ENCODE measurements around the gene PLD5.

DNA sequence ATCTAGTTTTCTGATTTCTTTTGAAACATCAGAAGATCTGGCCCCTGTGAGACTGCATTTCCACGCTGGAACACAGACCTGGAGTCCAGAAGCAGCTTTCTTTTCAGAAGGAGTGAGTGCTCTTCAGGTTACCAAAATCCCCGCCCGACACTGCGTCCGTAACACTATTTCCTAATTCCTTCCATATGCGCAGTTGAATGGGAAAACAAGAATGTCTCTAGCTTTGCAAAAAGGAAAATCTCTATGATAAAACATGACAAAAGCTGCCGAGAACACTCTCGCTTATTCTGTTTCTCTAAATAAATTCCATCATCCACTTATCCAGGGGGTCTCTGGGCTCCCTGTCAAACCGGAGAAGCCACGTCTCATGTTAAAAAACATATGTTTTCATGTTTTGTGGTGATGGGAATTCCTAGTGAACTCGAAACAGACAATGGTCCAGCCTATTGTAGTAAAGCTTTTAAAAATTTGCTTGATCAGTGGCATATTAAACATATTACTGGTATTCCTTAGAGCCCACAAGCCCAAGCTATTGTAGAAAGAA lies 67.7 kb downstream of the PLD5 start:
- TF ChIP-seq, protein P1, sequence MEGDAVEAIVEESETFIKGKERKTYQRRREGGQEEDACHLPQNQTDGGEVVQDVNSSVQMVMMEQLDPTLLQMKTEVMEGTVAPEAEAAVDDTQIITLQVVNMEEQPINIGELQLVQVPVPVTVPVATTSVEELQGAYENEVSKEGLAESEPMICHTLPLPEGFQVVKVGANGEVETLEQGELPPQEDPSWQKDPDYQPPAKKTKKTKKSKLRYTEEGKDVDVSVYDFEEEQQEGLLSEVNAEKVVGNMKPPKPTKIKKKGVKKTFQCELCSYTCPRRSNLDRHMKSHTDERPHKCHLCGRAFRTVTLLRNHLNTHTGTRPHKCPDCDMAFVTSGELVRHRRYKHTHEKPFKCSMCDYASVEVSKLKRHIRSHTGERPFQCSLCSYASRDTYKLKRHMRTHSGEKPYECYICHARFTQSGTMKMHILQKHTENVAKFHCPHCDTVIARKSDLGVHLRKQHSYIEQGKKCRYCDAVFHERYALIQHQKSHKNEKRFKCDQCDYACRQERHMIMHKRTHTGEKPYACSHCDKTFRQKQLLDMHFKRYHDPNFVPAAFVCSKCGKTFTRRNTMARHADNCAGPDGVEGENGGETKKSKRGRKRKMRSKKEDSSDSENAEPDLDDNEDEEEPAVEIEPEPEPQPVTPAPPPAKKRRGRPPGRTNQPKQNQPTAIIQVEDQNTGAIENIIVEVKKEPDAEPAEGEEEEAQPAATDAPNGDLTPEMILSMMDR (conservative IDR thresholded peaks at IDR 0.05 in 1 of 2, IDR thresholded peaks at IDR 0.05 in 1 of 2; ENCODE audit: extremely low read depth in 1 of 2, insufficient read depth in 1 of 2, low read depth in 1 of 2, low read length in 2 of 2), result no peak
- TF ChIP-seq EZH2 (IDR thresholded peaks at IDR 0.05; ENCODE audit: borderline replicate concordance, low read length), result no peak
